Measurements from ENCODE around the gene ANKRD42. TPM values are rescaled to one million over a fixed set of nuclear protein-coding genes. Genes with fewer than 3 reads are reported as not detected.

ANKRD42 gene
- total RNA-seq, 1 experiment from 2014 or later: 11.0 TPM

GRCh38 chr11:83221694-83222093 lies 28.2 kb downstream of the ANKRD42 start:
- CTCF ChIA-PET: interaction anchor here (1.3 kb wide), 1 partner anchor 28 kb away, joined by 3 read pairs; no protein-coding TSS in a partner anchor
- Histone ChIP-seq H3K4me1 (ENCODE audit: insufficient read depth, low read length, poor library complexity, severe bottlenecking) (no peaks in the 10 kb centered on the region), H3K36me3 (ENCODE audit: insufficient read depth, low read length, poor library complexity, severe bottlenecking) (no peaks in the 10 kb centered on the region), H3K27ac (ENCODE audit: low read depth, low read length, poor library complexity, severe bottlenecking) (no peak overlapping the region), H3K9me3 (ENCODE audit: low read depth, low read length, poor library complexity, severe bottlenecking) (no peaks in the 10 kb centered on the region), H3K27me3 (replicated peaks; ENCODE audit: insufficient read depth, low read depth, low read length, poor library complexity) (no peaks in the 10 kb centered on the region), H3K4me3 (ENCODE audit: low read depth, low read length, poor library complexity, severe bottlenecking) (no peak overlapping the region)
- no TSS peak for BruUV-seq (replicated peaks)
- POLR2A ChIA-PET (ENCODE audit: low non-redundant PET): no interaction called here
- DNase-seq (ENCODE audit: low spot score): no peak
- TF ChIP-seq, protein P1, sequence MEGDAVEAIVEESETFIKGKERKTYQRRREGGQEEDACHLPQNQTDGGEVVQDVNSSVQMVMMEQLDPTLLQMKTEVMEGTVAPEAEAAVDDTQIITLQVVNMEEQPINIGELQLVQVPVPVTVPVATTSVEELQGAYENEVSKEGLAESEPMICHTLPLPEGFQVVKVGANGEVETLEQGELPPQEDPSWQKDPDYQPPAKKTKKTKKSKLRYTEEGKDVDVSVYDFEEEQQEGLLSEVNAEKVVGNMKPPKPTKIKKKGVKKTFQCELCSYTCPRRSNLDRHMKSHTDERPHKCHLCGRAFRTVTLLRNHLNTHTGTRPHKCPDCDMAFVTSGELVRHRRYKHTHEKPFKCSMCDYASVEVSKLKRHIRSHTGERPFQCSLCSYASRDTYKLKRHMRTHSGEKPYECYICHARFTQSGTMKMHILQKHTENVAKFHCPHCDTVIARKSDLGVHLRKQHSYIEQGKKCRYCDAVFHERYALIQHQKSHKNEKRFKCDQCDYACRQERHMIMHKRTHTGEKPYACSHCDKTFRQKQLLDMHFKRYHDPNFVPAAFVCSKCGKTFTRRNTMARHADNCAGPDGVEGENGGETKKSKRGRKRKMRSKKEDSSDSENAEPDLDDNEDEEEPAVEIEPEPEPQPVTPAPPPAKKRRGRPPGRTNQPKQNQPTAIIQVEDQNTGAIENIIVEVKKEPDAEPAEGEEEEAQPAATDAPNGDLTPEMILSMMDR (conservative IDR thresholded peaks at IDR 0.05; ENCODE audit: low read depth, low read length): no peak
- TF ChIP-seq EZH2 (IDR thresholded peaks at IDR 0.05; ENCODE audit: borderline replicate concordance, low read depth, low read length, poor library complexity, severe bottlenecking): no peak
- intact Hi-C loops (cut with micrococcal nuclease; ENCODE audit: unreplicated experiment): no loop called here

GRCh38 chr11:83222499-83222898 lies 29.0 kb downstream of the ANKRD42 start:
- intact Hi-C loops (cut with micrococcal nuclease; ENCODE audit: unreplicated experiment): no loop called here
- H3K4me1 ChIP-seq (ENCODE audit: insufficient read depth, low read length, poor library complexity, severe bottlenecking): no peaks in the 10 kb centered on the region
- no peaks in the 10 kb centered on the region for H3K27me3 ChIP-seq (replicated peaks; ENCODE audit: insufficient read depth, low read depth, low read length, poor library complexity)
- DNase-seq (ENCODE audit: low spot score): no peak
- H3K27ac ChIP-seq (ENCODE audit: low read depth, low read length, poor library complexity, severe bottlenecking): no peak overlapping the region
- H3K4me3 ChIP-seq (ENCODE audit: low read depth, low read length, poor library complexity, severe bottlenecking): no peak overlapping the region
- ChIA-PET CTCF (no interaction called here), POLR2A (ENCODE audit: low non-redundant PET) (no interaction called here)
- BruUV-seq (replicated peaks): no TSS peak
- no peaks in the 10 kb centered on the region for H3K36me3 ChIP-seq (ENCODE audit: insufficient read depth, low read length, poor library complexity, severe bottlenecking)
- H3K9me3 ChIP-seq (ENCODE audit: low read depth, low read length, poor library complexity, severe bottlenecking): no peaks in the 10 kb centered on the region
- TF ChIP-seq, protein P1 (conservative IDR thresholded peaks at IDR 0.05; ENCODE audit: low read depth, low read length): no peak
- no peak for TF ChIP-seq EZH2 (IDR thresholded peaks at IDR 0.05; ENCODE audit: borderline replicate concordance, low read depth, low read length, poor library complexity, severe bottlenecking)

- Histone ChIP-seq H3K9me3 (ENCODE audit: low read depth, low read length, poor library complexity, severe bottlenecking) (no peaks in the 10 kb centered on the region), H3K4me1 (ENCODE audit: insufficient read depth, low read length, poor library complexity, severe bottlenecking) (no peaks in the 10 kb centered on the region), H3K36me3 (ENCODE audit: insufficient read depth, low read length, poor library complexity, severe bottlenecking) (no peaks in the 10 kb centered on the region), H3K4me3 (ENCODE audit: low read depth, low read length, poor library complexity, severe bottlenecking) (no peak overlapping the region), H3K27ac (ENCODE audit: low read depth, low read length, poor library complexity, severe bottlenecking) (no peak overlapping the region), H3K27me3 (replicated peaks; ENCODE audit: insufficient read depth, low read depth, low read length, poor library complexity) (no peaks in the 10 kb centered on the region)
- TF ChIP-seq, protein P1 (conservative IDR thresholded peaks at IDR 0.05; ENCODE audit: low read depth, low read length): no peak
- no peak for TF ChIP-seq EZH2 (IDR thresholded peaks at IDR 0.05; ENCODE audit: borderline replicate concordance, low read depth, low read length, poor library complexity, severe bottlenecking)
- BruUV-seq (replicated peaks): no TSS peak
- DNase-seq (ENCODE audit: low spot score): no peak
- ChIA-PET POLR2A (ENCODE audit: low non-redundant PET) (no interaction called here), CTCF (no interaction called here)
- intact Hi-C loops (cut with micrococcal nuclease; ENCODE audit: unreplicated experiment): no loop called here
Measured at GRCh38 chr11:83223457-83223856, 29.9 kb downstream of the ANKRD42 start.

Data from A673 (cell line).